Measurements from ENCODE around the gene PANX1.
"Not testable (repeated sequence)": the region's sequence is repeated elsewhere in the genome, so short reads cannot be mapped to it uniquely, and the experiment has no call there.

The PANX1 gene

GRCh38 chr11:94117197-94117574 is 11.5 kb upstream of the PANX1 start:
- Mint-ChIP-seq H3K27me3 (no peaks in the 10 kb centered on the region), H3K27ac (no peak overlapping the region), H3K36me3 (peaks cover 5 to 8% of the 10 kb centered on the region in 2 donors), H3K4me3 (no peak overlapping the region), H3K9me3 (peaks cover 3 to 4% of the 10 kb centered on the region in 2 donors), H3K4me1 (peaks cover 13 to 20% of the 10 kb centered on the region in 2 donors)
- DNase-seq (no peak), ATAC-seq (replicated peaks) (no peak)

- peaks cover 13 to 20% of the 10 kb centered on the region in 2 donors for H3K4me1 Mint-ChIP-seq
- peaks cover 3 to 4% of the 10 kb centered on the region in 2 donors for H3K9me3 Mint-ChIP-seq
- H3K36me3 Mint-ChIP-seq, result peaks cover 5 to 8% of the 10 kb centered on the region in 2 donors
- ATAC-seq (replicated peaks) (no peak), DNase-seq (no peak)
- H3K27me3 Mint-ChIP-seq, result no peaks in the 10 kb centered on the region
- H3K27ac Mint-ChIP-seq, result no peak overlapping the region
- no peak overlapping the region for H3K4me3 Mint-ChIP-seq
Measured at GRCh38 chr11:94117871-94118270, 10.8 kb upstream of the PANX1 start.

- H3K4me3 Mint-ChIP-seq; H3K9me3 Mint-ChIP-seq; DNase-seq; H3K4me1 Mint-ChIP-seq; ATAC-seq (replicated peaks); H3K27ac Mint-ChIP-seq; H3K36me3 Mint-ChIP-seq; H3K27me3 Mint-ChIP-seq: not testable (repeated sequence)
Measured at GRCh38 chr11:94119676-94120075, 9.0 kb upstream of the PANX1 start.

GRCh38 chr11:94120516-94120915 is 8.1 kb upstream of the PANX1 start:
- H3K9me3 Mint-ChIP-seq; H3K36me3 Mint-ChIP-seq; DNase-seq; H3K4me3 Mint-ChIP-seq; H3K27ac Mint-ChIP-seq; ATAC-seq (replicated peaks); H3K27me3 Mint-ChIP-seq; H3K4me1 Mint-ChIP-seq: not testable (repeated sequence)

- H3K27me3 Mint-ChIP-seq, result no peaks in the 10 kb centered on the region
- peaks cover 2 to 4% of the 10 kb centered on the region in 2 donors for H3K4me1 Mint-ChIP-seq
- no peak for ATAC-seq (replicated peaks)
- no peak for DNase-seq
- no peak overlapping the region for H3K27ac Mint-ChIP-seq
- H3K36me3 Mint-ChIP-seq, result peaks cover 2 to 4% of the 10 kb centered on the region in 2 donors
- no peaks in the 10 kb centered on the region for H3K9me3 Mint-ChIP-seq
- no peak overlapping the region for H3K4me3 Mint-ChIP-seq
Measured at GRCh38 chr11:94120946-94121345, 7.7 kb upstream of the PANX1 start.

- H3K27me3 Mint-ChIP-seq, result no peaks in the 10 kb centered on the region
- ATAC-seq (replicated peaks) (no peak), DNase-seq (no peak)
- H3K9me3 Mint-ChIP-seq, result no peaks in the 10 kb centered on the region
- H3K4me3 Mint-ChIP-seq, result no peak overlapping the region
- peaks cover 16 to 18% of the 10 kb centered on the region in 2 donors for H3K4me1 Mint-ChIP-seq
- H3K27ac Mint-ChIP-seq, result no peak overlapping the region
- H3K36me3 Mint-ChIP-seq, result no peaks in the 10 kb centered on the region
Measured at GRCh38 chr11:94125407-94126115, 3.1 kb upstream of the PANX1 start.

- Mint-ChIP-seq H3K27ac (peak overlapping the region; percentile 96), H3K4me1 (peaks cover 16 to 18% of the 10 kb centered on the region in 2 donors), H3K9me3 (no peaks in the 10 kb centered on the region), H3K36me3 (no peaks in the 10 kb centered on the region), H3K4me3 (peak overlapping the region in 1 of 2 donors; percentile 7), H3K27me3 (no peaks in the 10 kb centered on the region)
- ATAC-seq (replicated peaks), result no peak
- DNase-seq, result no peak
Measured at GRCh38 chr11:94127638-94128037, 1.0 kb upstream of the PANX1 start.

- Mint-ChIP-seq H3K4me1 (peaks cover 19 to 23% of the 10 kb centered on the region in 2 donors), H3K27ac (peak overlapping the region; percentile 96), H3K27me3 (no peaks in the 10 kb centered on the region), H3K4me3 (no peak overlapping the region), H3K9me3 (no peaks in the 10 kb centered on the region), H3K36me3 (no peaks in the 10 kb centered on the region)
- DNase-seq (peak; percentile 27), ATAC-seq (replicated peaks) (peak; percentile 42 to 44)
Measured at GRCh38 chr11:94128291-94128745, 323 bp upstream of the PANX1 start.

GRCh38 chr11:94129512-94130297 is 1.1 kb downstream of the PANX1 start:
- no peak overlapping the region for H3K4me3 Mint-ChIP-seq
- no peaks in the 10 kb centered on the region for H3K9me3 Mint-ChIP-seq
- H3K27ac Mint-ChIP-seq, result no peak overlapping the region
- ATAC-seq (replicated peaks) (no peak), DNase-seq (no peak)
- no peaks in the 10 kb centered on the region for H3K27me3 Mint-ChIP-seq
- H3K36me3 Mint-ChIP-seq, result no peaks in the 10 kb centered on the region
- peaks cover 29 to 37% of the 10 kb centered on the region in 2 donors for H3K4me1 Mint-ChIP-seq

GRCh38 chr11:94130298-94131046 is 1.8 kb downstream of the PANX1 start:
- peaks cover 37 to 45% of the 10 kb centered on the region in 2 donors for H3K4me1 Mint-ChIP-seq
- H3K27me3 Mint-ChIP-seq, result no peaks in the 10 kb centered on the region
- no peaks in the 10 kb centered on the region for H3K9me3 Mint-ChIP-seq
- no peak overlapping the region for H3K4me3 Mint-ChIP-seq
- H3K27ac Mint-ChIP-seq, result no peak overlapping the region
- no peaks in the 10 kb centered on the region for H3K36me3 Mint-ChIP-seq
- ATAC-seq (replicated peaks) (no peak), DNase-seq (no peak)

- no peaks in the 10 kb centered on the region for H3K9me3 Mint-ChIP-seq
- H3K27ac Mint-ChIP-seq, result no peak overlapping the region
- DNase-seq, result no peak
- peaks cover 4% of the 10 kb centered on the region in 2 donors for H3K36me3 Mint-ChIP-seq
- H3K4me3 Mint-ChIP-seq, result no peak overlapping the region
- H3K4me1 Mint-ChIP-seq, result peaks cover 41 to 52% of the 10 kb centered on the region in 2 donors
- no peaks in the 10 kb centered on the region for H3K27me3 Mint-ChIP-seq
- ATAC-seq (replicated peaks), result no peak
Measured at GRCh38 chr11:94131047-94131717, 2.5 kb downstream of the PANX1 start.

GRCh38 chr11:94131718-94132115 is 3.1 kb downstream of the PANX1 start:
- DNase-seq (no peak), ATAC-seq (replicated peaks) (no peak)
- H3K4me3 Mint-ChIP-seq, result no peak overlapping the region
- H3K4me1 Mint-ChIP-seq, result peaks cover 43 to 56% of the 10 kb centered on the region in 2 donors
- no peak overlapping the region for H3K27ac Mint-ChIP-seq
- peaks cover under 1 to 2% of the 10 kb centered on the region in 2 donors for H3K9me3 Mint-ChIP-seq
- no peaks in the 10 kb centered on the region for H3K27me3 Mint-ChIP-seq
- H3K36me3 Mint-ChIP-seq, result peaks cover 7 to 8% of the 10 kb centered on the region in 2 donors

- H3K4me3 Mint-ChIP-seq, result no peak overlapping the region
- peaks cover 3 to 4% of the 10 kb centered on the region in 2 donors for H3K9me3 Mint-ChIP-seq
- ATAC-seq (replicated peaks) (no peak), DNase-seq (no peak)
- no peak overlapping the region for H3K27ac Mint-ChIP-seq
- H3K4me1 Mint-ChIP-seq, result peaks cover 40 to 56% of the 10 kb centered on the region in 2 donors
- no peaks in the 10 kb centered on the region for H3K27me3 Mint-ChIP-seq
- peaks cover 10 to 11% of the 10 kb centered on the region in 2 donors for H3K36me3 Mint-ChIP-seq
Measured at GRCh38 chr11:94132152-94132558, 3.5 kb downstream of the PANX1 start.

Measured in stimulated activated naive B cell treated with anti-CD40 and anti-IgM and Interleukin-4, amounts not matched to agents 10 μg/mL and 1 μg/mL and 100 μg/mL, for 72 hours (primary cell).